GM18909 (cell line): Measurements from ENCODE around the gene NLRP6.
"Not testable (repeated sequence)": the region's sequence is repeated elsewhere in the genome, so short reads cannot be mapped to it uniquely, and the experiment has no call there.

Experiments
- ATAC-seq: cut with Tn5 transposase; IDR thresholded peaks from one replicate; pipeline ENCODE4 v1.9.1; 2021; ENCODE audit warnings: mild to moderate bottlenecking; ENCODE audit not compliant: unreplicated experiment, poor library complexity

The NLRP6 gene

GRCh38 chr11:304915-305843, 27.0 kb downstream of the NLRP6 start:
- no peak for ATAC-seq

- ATAC-seq: no peak
Observed at GRCh38 chr11:305844-306211, 27.6 kb downstream of the NLRP6 start.

GRCh38 chr11:306645-307371, 28.6 kb downstream of the NLRP6 start:
- ATAC-seq: no peak

GRCh38 chr11:307766-308708, 29.8 kb downstream of the NLRP6 start, which contains the start of gene IFITM2:
IFITM2 (plus strand) TSS chr11:307816; CDS start chr11:308193, 377 bp downstream.
- not testable (repeated sequence) for ATAC-seq

- not testable (repeated sequence) for ATAC-seq
Observed at GRCh38 chr11:308740-309665, 30.8 kb downstream of the NLRP6 start.

- ATAC-seq: not testable (repeated sequence)
Observed at GRCh38 chr11:309979-310572, 31.9 kb downstream of the NLRP6 start.

GRCh38 chr11:311013-311748, 33.0 kb downstream of the NLRP6 start:
- ATAC-seq: peak; percentile 43

GRCh38 chr11:312092-312816, 34.0 kb downstream of the NLRP6 start:
- ATAC-seq: no peak

- ATAC-seq: peak; percentile 9
Observed at GRCh38 chr11:313304-313786, 35.1 kb downstream of the NLRP6 start.

- peak; percentile 26 for ATAC-seq
Observed at GRCh38 chr11:313787-314553, 35.8 kb downstream of the NLRP6 start, which contains the start of gene IFITM1. IFITM1 (plus strand) TSS chr11:314040; CDS start chr11:314171, 131 bp downstream.

GRCh38 chr11:314554-314875, 36.3 kb downstream of the NLRP6 start:
- ATAC-seq: not testable (repeated sequence)

- ATAC-seq: no peak
Observed at GRCh38 chr11:315051-315481, 36.9 kb downstream of the NLRP6 start.

- ATAC-seq: no peak
Observed at GRCh38 chr11:315516-315994, 37.3 kb downstream of the NLRP6 start.

GRCh38 chr11:316031-316701, 38.0 kb downstream of the NLRP6 start:
- ATAC-seq: no peak

GRCh38 chr11:316891-317301, 38.7 kb downstream of the NLRP6 start:
- ATAC-seq: no peak
